Astrocyte of the cerebellum (primary cell): ENCODE data around the gene BABAM1.

ENCODE experiments used
- DNase-seq: peaks from one replicate; pipeline ENCODE4 v3.0.0-alpha.2; 2011; ENCODE audit warnings: low read depth
- H3K4me3 ChIP-seq: 2 replicates; pipeline ENCODE4 v1.5.1; 2011; ENCODE audit warnings: mild to moderate bottlenecking, low read depth, low read length, moderate library complexity
- in situ Hi-C: cut with HindIII; loops from 2 replicates; pipeline ENCODE4 v1.10.0; 2017; ENCODE audit warnings: low sequenced_read_pairs
- TF ChIP-seq, protein P1 (sequence below): IDR thresholded peaks from 2 replicates; pipeline ENCODE4 v1.5.1; 2012; ENCODE audit warnings: low read length, low read depth, moderate library complexity, mild to moderate bottlenecking; ENCODE audit errors: missing control alignments

BABAM1 gene

DNA sequence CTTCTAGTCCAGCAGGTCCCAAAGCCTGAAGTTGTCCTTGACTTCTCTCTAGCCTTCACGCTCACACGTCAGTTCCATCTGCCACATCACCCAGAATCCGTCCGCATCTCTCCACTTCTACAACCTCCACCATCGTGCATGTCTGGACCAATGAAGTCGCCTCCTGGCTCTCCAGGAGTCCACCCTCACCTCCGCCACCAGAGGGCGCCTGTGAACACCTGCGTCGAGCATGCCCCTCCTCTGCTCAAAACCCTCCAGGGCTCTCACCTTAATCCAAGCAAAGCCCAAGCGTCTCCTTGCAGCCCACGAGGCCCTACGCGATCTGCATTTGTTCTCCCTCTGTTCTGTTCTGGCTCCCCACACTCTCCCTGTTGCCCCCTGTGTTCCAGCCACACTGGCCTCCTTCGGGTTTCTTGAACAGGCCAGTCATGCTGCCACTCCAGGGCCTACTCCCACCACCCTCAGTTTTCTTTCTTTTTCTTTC is 6.4 kb upstream of the BABAM1 start:
- in situ Hi-C loops: no loop called here
- peak; percentile 36 for DNase-seq
- no peak overlapping the region for H3K4me3 ChIP-seq
- TF ChIP-seq, protein P1, sequence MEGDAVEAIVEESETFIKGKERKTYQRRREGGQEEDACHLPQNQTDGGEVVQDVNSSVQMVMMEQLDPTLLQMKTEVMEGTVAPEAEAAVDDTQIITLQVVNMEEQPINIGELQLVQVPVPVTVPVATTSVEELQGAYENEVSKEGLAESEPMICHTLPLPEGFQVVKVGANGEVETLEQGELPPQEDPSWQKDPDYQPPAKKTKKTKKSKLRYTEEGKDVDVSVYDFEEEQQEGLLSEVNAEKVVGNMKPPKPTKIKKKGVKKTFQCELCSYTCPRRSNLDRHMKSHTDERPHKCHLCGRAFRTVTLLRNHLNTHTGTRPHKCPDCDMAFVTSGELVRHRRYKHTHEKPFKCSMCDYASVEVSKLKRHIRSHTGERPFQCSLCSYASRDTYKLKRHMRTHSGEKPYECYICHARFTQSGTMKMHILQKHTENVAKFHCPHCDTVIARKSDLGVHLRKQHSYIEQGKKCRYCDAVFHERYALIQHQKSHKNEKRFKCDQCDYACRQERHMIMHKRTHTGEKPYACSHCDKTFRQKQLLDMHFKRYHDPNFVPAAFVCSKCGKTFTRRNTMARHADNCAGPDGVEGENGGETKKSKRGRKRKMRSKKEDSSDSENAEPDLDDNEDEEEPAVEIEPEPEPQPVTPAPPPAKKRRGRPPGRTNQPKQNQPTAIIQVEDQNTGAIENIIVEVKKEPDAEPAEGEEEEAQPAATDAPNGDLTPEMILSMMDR: peak; percentile 82

DNA sequence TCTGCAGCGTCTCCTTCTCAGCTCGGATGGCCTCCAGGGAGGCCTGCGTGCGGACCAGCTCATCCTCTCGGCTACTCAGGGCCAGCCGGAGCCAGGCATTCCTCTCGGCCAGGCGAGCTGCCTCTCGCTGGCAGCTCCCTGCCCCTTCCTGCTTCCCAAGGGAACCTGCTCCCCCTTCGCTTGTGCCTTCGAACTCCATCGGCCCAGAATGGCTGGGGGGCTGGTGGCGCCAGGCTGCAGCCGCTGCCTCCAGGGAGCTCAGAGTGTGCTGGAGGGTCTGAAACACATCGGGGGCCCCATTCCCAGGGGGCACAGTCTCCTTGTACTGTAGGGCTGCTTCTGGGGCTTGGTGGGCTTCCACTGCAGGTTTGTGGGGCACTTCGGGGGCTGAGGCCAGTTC is 4.7 kb upstream of the BABAM1 start:
- no peak for DNase-seq
- in situ Hi-C loops: no loop called here
- TF ChIP-seq, protein P1: no peak

DNA sequence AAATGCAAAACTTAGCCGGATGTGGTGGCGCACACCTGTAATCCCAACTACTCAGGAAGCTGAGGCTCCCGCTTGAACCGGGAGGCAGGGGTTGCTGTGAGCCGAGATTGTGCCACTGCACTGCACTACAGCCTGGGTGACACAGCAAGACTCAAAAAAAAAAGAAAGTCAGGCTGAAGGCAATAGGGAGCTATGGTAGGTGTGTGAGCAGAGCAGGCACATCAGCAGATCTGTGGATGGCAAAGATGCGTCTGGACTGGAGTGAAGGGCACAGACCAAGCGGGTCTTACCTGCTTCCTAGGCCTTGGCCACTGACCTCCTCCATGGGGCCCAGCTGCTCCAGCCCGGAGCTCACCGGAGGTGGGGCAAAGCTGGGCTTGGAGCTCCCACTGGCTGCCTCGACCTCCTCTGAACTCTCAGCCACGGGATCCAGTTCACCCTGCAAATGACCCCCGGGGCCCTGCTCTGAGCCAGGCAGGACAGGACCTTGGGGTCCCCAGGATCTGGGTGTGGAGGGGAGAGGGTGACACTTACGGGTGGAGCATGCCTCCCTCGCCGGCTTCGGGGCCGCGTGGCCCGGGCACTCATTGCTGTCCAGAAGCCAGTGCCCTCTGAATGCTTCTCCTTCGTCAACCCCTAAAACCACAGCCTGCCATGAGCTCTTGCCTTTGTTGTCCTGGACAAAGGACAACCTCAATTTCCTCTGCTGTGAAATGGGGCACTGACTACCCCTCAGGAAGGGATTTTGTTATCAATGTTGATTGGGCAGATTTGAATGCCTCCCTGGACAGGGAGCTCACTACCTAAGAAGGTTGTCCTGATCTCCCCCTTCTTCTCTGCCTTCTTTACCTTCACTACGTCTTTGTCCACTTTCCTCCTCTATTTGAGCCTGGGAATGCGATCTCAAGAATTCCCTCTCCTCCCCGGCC is 3.3 kb upstream of the BABAM1 start:
- TF ChIP-seq, protein P1: no peak
- no peak for DNase-seq
- in situ Hi-C loops: no loop called here
- no peak overlapping the region for H3K4me3 ChIP-seq

More for the DNA sequence above, 4.7 kb upstream of the BABAM1 start:
- no peak overlapping the region for H3K4me3 ChIP-seq

DNA sequence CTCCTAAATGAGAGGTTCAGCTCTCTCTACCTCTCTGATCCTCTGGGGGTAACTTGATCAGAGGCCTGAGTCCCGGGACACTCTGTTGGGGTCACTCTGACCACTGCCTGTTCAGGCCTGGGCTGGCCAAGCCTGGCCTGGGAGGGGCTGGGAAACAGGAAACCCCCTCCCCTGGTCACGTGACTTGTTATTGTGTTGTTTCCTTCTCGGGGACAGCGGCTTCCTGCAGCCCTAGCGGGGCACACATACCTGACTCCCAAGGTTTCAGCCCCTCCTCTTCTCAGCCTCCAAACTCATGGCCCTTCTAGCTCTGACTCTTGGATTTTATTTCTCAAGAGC is 2.6 kb upstream of the BABAM1 start, which contains the start of gene USHBP1:
TSS of gene USHBP1 (minus strand) at position 105 of the 339 bp plus-strand sequence. CDS start 446 bp downstream, outside the sequence.
- DNase-seq: no peak
- TF ChIP-seq, protein P1: no peak
- no peak within 1 kb of the TSS for H3K4me3 ChIP-seq
- in situ Hi-C loops: no loop called here

DNA sequence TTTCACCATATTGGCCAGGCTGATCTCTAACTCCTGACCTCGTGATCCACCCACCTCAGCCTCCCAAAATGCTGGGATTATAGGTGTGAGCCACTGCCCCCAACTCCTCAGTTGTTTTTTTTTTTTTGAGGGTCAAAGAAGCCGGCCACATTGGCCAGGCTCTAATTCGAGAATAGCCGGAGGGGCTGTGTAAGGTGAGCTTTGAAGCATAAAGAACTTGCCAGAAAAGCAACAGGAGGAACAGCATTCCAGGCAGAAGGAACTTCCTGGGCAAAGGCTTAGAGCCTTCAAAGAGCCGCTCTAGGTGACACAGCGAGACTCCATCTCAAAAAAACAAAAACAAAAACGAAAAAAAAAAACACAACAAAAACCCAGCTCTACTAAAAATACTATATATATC is 1.2 kb upstream of the BABAM1 start:
- DNase-seq: no peak
- H3K4me3 ChIP-seq: no peak overlapping the region
- in situ Hi-C loops: no loop called here
- TF ChIP-seq, protein P1: no peak

DNA sequence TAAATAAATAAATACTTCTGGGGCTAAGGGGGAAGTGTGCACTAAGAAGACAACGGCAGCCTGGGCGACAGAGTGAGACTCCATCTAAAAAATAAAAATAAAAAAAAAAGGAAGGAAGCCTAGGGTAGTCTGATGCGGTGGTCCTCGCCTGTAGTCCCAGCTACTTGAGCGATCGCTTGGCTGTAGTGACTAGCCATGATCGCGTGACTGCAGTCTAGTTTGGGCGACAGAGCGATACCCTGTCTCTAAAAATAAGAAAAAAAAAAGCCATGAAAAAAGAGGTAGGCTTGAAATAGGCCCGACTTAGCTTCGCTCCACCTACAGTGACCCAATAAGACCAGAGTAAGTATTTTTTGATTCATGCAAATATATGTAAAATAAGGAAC is 661 bp upstream of the BABAM1 start:
- TF ChIP-seq, protein P1: no peak
- no peak for DNase-seq
- no peak overlapping the region for H3K4me3 ChIP-seq
- in situ Hi-C loops: no loop called here
